Measurements from ENCODE around the gene SEMA4B.

The SEMA4B gene

DNA sequence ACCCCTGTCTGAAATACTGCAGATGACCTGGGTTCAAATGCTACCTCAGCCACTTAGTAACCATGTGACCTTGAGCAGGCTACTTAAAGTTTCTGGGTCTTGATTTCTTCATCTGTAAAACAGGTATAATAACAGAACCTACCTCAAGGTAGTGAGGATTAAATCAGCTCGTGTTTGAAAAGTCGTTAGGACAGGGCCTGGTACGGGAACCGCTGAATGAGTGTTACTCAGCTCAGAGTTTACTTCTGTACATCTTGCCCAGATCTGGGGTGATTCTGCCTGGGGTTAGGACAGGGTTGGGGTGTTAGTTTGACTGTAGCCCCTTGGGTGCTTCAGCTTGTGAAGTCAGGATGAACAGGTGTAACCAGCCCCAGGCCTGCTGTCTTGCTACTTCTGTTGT, 1.8 kb downstream of the SEMA4B start:
- H3F3A ChIP-seq (ENCODE audit: low read depth): no peaks in the 10 kb centered on the region
- no peaks in the 10 kb centered on the region for H3K27me3 ChIP-seq (ENCODE audit: insufficient read depth, low read length, poor library complexity, severe bottlenecking)
- H3K9me2 ChIP-seq (replicated peaks; ENCODE audit: low read depth, low read length): no peaks in the 10 kb centered on the region
- H4K20me1 ChIP-seq (ENCODE audit: insufficient read depth, low read length, poor library complexity, severe bottlenecking): peaks cover 13% of the 10 kb centered on the region
- H3K9ac ChIP-seq (ENCODE audit: low read depth, low read length, poor library complexity, severe bottlenecking): peak overlapping the region; percentile 86
- H3K36me3 ChIP-seq (ENCODE audit: insufficient read depth, low read length): no peaks in the 10 kb centered on the region
- no peaks in the 10 kb centered on the region for H3K9me3 ChIP-seq (ENCODE audit: insufficient read depth, low read depth, low read length)
- peaks cover 64% of the 10 kb centered on the region for H3K79me2 ChIP-seq (ENCODE audit: insufficient read depth, low read length)
- H3K4me1 ChIP-seq (ENCODE audit: insufficient read depth, low read length, poor library complexity, severe bottlenecking): peaks cover 57% of the 10 kb centered on the region
- TF ChIP-seq, protein P1, sequence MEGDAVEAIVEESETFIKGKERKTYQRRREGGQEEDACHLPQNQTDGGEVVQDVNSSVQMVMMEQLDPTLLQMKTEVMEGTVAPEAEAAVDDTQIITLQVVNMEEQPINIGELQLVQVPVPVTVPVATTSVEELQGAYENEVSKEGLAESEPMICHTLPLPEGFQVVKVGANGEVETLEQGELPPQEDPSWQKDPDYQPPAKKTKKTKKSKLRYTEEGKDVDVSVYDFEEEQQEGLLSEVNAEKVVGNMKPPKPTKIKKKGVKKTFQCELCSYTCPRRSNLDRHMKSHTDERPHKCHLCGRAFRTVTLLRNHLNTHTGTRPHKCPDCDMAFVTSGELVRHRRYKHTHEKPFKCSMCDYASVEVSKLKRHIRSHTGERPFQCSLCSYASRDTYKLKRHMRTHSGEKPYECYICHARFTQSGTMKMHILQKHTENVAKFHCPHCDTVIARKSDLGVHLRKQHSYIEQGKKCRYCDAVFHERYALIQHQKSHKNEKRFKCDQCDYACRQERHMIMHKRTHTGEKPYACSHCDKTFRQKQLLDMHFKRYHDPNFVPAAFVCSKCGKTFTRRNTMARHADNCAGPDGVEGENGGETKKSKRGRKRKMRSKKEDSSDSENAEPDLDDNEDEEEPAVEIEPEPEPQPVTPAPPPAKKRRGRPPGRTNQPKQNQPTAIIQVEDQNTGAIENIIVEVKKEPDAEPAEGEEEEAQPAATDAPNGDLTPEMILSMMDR (conservative IDR thresholded peaks at IDR 0.05; ENCODE audit: low read length): no peak
- no peak for TF ChIP-seq EZH2phosphoT487 (IDR thresholded peaks at IDR 0.05; ENCODE audit: borderline replicate concordance)
- H3K4me3 ChIP-seq (ENCODE audit: low read length, poor library complexity, severe bottlenecking): peak overlapping the region; percentile 95
- H2AFZ ChIP-seq (ENCODE audit: low read length): no peak overlapping the region
- peak overlapping the region; percentile 91 for H3K4me2 ChIP-seq (ENCODE audit: low read depth, low read length, poor library complexity, severe bottlenecking)

DNA sequence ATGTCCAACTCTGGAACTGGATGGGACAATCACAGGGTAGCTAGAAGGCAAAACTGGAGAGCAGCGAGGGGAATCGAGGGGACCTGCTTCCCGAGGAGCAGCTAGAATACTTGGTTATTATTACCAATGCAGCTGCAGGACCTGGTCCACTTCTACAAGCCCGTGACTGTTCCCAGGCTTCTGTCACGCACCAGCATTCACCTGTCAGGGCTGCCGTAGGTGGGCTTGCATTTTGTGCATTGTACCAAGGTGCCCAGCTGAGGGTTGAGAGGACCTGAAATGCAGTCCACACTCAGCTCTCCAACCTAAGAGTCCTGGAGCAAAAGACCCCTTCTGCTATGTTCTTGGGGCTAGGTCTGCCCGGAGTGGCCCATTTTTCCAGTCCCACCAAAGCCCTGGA, 2.3 kb downstream of the SEMA4B start:
- H3K9me2 ChIP-seq (replicated peaks; ENCODE audit: low read depth, low read length): no peaks in the 10 kb centered on the region
- peaks cover 64% of the 10 kb centered on the region for H3K79me2 ChIP-seq (ENCODE audit: insufficient read depth, low read length)
- peaks cover 13% of the 10 kb centered on the region for H4K20me1 ChIP-seq (ENCODE audit: insufficient read depth, low read length, poor library complexity, severe bottlenecking)
- H2AFZ ChIP-seq (ENCODE audit: low read length): no peak overlapping the region
- no peaks in the 10 kb centered on the region for H3F3A ChIP-seq (ENCODE audit: low read depth)
- no peaks in the 10 kb centered on the region for H3K36me3 ChIP-seq (ENCODE audit: insufficient read depth, low read length)
- no peaks in the 10 kb centered on the region for H3K9me3 ChIP-seq (ENCODE audit: insufficient read depth, low read depth, low read length)
- peak overlapping the region; percentile 95 for H3K4me3 ChIP-seq (ENCODE audit: low read length, poor library complexity, severe bottlenecking)
- H3K9ac ChIP-seq (ENCODE audit: low read depth, low read length, poor library complexity, severe bottlenecking): peak overlapping the region; percentile 86
- H3K27me3 ChIP-seq (ENCODE audit: insufficient read depth, low read length, poor library complexity, severe bottlenecking): no peaks in the 10 kb centered on the region
- peak overlapping the region; percentile 91 for H3K4me2 ChIP-seq (ENCODE audit: low read depth, low read length, poor library complexity, severe bottlenecking)
- no peak for TF ChIP-seq EZH2phosphoT487 (IDR thresholded peaks at IDR 0.05; ENCODE audit: borderline replicate concordance)
- TF ChIP-seq, protein P1 (conservative IDR thresholded peaks at IDR 0.05; ENCODE audit: low read length): no peak
- H3K4me1 ChIP-seq (ENCODE audit: insufficient read depth, low read length, poor library complexity, severe bottlenecking): peaks cover 53% of the 10 kb centered on the region

DNA sequence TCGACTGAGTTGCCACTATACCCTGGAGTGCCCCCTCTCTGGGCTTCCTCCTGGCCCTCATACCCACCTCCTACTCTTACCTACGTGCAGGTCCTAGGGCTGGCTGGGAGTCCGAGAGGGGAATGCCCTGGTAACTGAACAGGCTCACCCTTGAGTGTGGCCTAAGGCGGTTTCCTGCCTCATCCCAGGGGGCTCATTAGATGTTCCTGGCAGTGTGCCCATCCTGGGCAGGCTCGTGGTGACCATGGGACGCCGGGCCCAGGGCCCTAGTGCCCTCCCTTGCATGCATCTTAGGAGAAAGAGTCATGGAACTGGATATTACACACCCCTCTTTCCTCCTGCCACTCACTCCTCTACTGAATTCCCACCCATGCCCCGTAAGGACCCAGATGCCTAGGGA, 2.8 kb downstream of the SEMA4B start:
- Histone ChIP-seq H3K4me1 (ENCODE audit: insufficient read depth, low read length, poor library complexity, severe bottlenecking) (peaks cover 51% of the 10 kb centered on the region), H3K27me3 (ENCODE audit: insufficient read depth, low read length, poor library complexity, severe bottlenecking) (no peaks in the 10 kb centered on the region), H4K20me1 (ENCODE audit: insufficient read depth, low read length, poor library complexity, severe bottlenecking) (peaks cover 13% of the 10 kb centered on the region), H2AFZ (ENCODE audit: low read length) (no peak overlapping the region), H3K79me2 (ENCODE audit: insufficient read depth, low read length) (peaks cover 64% of the 10 kb centered on the region), H3K9me2 (replicated peaks; ENCODE audit: low read depth, low read length) (no peaks in the 10 kb centered on the region), H3K4me2 (ENCODE audit: low read depth, low read length, poor library complexity, severe bottlenecking) (peak overlapping the region; percentile 91), H3K9ac (ENCODE audit: low read depth, low read length, poor library complexity, severe bottlenecking) (peak overlapping the region; percentile 86), H3K9me3 (ENCODE audit: insufficient read depth, low read depth, low read length) (no peaks in the 10 kb centered on the region), H3K4me3 (ENCODE audit: low read length, poor library complexity, severe bottlenecking) (peak overlapping the region; percentile 95), H3F3A (ENCODE audit: low read depth) (no peaks in the 10 kb centered on the region), H3K36me3 (ENCODE audit: insufficient read depth, low read length) (no peaks in the 10 kb centered on the region)
- TF ChIP-seq, protein P1 (conservative IDR thresholded peaks at IDR 0.05; ENCODE audit: low read length): no peak
- TF ChIP-seq EZH2phosphoT487 (IDR thresholded peaks at IDR 0.05; ENCODE audit: borderline replicate concordance): no peak

Measured in Loucy (cell line).